H7 (cell line): ENCODE data around the gene LAIR2. TPM values are rescaled to one million over a fixed set of nuclear protein-coding genes. Genes with fewer than 3 reads are reported as not detected.
A peak's percentile ranks its signal among the peaks of the same experiment; 100 is the strongest.
"Not testable (repeated sequence)": the region's sequence is repeated elsewhere in the genome, so short reads cannot be mapped to it uniquely, and the experiment has no call there.

Experiments
- DNase-seq: peaks from one replicate; pipeline ENCODE4 v3.0.0; 2012
- H3K27me3 ChIP-seq: 2 replicates; pipeline ENCODE4 v1.6.0; 2011; ENCODE audit warnings: mild to moderate bottlenecking, low read length; ENCODE audit not compliant: control insufficient read depth, insufficient read depth
- H3K36me3 ChIP-seq: replicated peaks from 2 replicates; pipeline ENCODE4 v1.5.1; 2011; ENCODE audit warnings: low read length; ENCODE audit not compliant: control insufficient read depth, insufficient read depth
- H3K4me3 ChIP-seq: 2 replicates; pipeline ENCODE4 v1.5.1; 2011; ENCODE audit warnings: low read depth, mild to moderate bottlenecking, control low read depth, low read length, moderate library complexity; ENCODE audit not compliant: insufficient read depth
- total RNA-seq: library from RNA; depleted of rRNA; stranded (reverse); fragments of >200 nt; shearing (Covaris generic); gene quantifications from 2 replicates; pipeline ENCODE4 v1.2.3, GENCODE V29; 2014

The LAIR2 gene
- total RNA-seq, 1 experiment from 2014 or later, result not detected

DNA sequence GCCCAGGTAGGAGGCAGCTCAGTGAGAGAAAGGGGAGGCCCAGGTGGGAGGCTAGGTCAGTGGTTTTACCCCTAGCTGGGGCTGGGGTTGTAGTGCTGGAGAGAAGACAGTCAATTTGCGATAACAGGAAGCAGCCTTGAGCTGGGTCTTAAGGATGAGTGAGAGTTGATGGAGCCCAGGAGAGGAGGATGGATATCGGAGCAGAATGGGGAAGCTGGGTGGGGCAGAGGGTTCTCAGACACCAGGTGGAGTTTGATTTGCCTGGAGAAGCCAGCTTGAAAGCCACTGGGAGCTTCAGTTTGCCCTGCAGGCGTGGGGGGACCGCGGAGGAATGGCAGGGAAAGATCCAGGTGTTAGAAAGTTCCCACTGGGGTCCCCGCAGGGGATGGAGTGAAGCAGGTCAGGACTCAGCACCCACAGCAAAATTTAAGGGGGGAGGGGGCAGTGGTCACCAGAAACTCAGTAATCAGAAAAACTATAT, 28.7 kb upstream of the LAIR2 start:
- peak; percentile 43 for DNase-seq
- peaks cover 28% of the 10 kb centered on the region for H3K27me3 ChIP-seq
- H3K36me3 ChIP-seq, result no peaks in the 10 kb centered on the region
- H3K4me3 ChIP-seq, result no peak overlapping the region

GRCh38 chr19:54475706-54476105, 26.9 kb upstream of the LAIR2 start:
- Histone ChIP-seq H3K4me3 (no peak overlapping the region), H3K36me3 (no peaks in the 10 kb centered on the region), H3K27me3 (peaks cover 13% of the 10 kb centered on the region)
- peak; percentile 52 for DNase-seq

- Histone ChIP-seq H3K4me3 (no peak overlapping the region), H3K27me3 (peaks cover 4% of the 10 kb centered on the region; the same call in 1 of the 2 replicates), H3K36me3 (no peaks in the 10 kb centered on the region)
- DNase-seq, result peak; percentile 18
Measured at GRCh38 chr19:54477650-54478049, 25.0 kb upstream of the LAIR2 start.

GRCh38 chr19:54478677-54479266, 23.9 kb upstream of the LAIR2 start:
- H3K4me3 ChIP-seq, result no peak overlapping the region
- peak; percentile 81 for DNase-seq
- H3K27me3 ChIP-seq, result no peaks in the 10 kb centered on the region; the same call in 1 of the 2 replicates
- no peaks in the 10 kb centered on the region for H3K36me3 ChIP-seq

- Histone ChIP-seq H3K27me3 (no peaks in the 10 kb centered on the region), H3K36me3 (no peaks in the 10 kb centered on the region), H3K4me3 (no peak overlapping the region)
- DNase-seq, result no peak
Measured at GRCh38 chr19:54480051-54480450, 22.6 kb upstream of the LAIR2 start.

GRCh38 chr19:54481326-54481930, 21.2 kb upstream of the LAIR2 start:
- H3K4me3 ChIP-seq, result no peak overlapping the region
- DNase-seq, result peak; percentile 88
- no peaks in the 10 kb centered on the region for H3K27me3 ChIP-seq
- H3K36me3 ChIP-seq, result no peaks in the 10 kb centered on the region

GRCh38 chr19:54482889-54483288, 19.7 kb upstream of the LAIR2 start:
- Histone ChIP-seq H3K36me3 (no peaks in the 10 kb centered on the region), H3K4me3 (no peak overlapping the region), H3K27me3 (no peaks in the 10 kb centered on the region)
- no peak for DNase-seq

GRCh38 chr19:54484451-54484850, 18.2 kb upstream of the LAIR2 start:
- H3K27me3 ChIP-seq, result no peaks in the 10 kb centered on the region
- no peak for DNase-seq
- H3K36me3 ChIP-seq, result no peaks in the 10 kb centered on the region
- H3K4me3 ChIP-seq, result no peak overlapping the region

DNA sequence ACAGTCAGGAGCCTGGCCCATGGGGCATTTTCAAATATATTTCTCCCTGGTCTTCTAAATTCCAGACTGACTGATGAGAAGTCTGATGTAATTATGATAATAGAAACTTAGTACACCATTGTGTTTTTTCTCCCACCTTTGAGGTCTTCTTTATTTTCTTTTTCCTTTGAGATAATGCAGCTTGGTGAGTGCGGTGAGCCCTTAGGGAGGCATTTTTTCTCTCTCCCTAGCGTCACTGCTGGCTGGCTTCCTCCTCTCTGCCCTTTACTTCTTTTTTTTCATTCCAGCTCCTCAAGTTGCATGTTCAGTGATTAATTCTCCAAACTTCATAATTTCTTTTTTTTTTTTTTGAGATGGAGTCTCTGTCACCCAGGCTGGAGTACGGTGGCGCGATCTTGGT, 16.8 kb upstream of the LAIR2 start:
- DNase-seq, result no peak
- H3K36me3 ChIP-seq, result no peaks in the 10 kb centered on the region
- H3K27me3 ChIP-seq, result no peaks in the 10 kb centered on the region
- no peak overlapping the region for H3K4me3 ChIP-seq

DNA sequence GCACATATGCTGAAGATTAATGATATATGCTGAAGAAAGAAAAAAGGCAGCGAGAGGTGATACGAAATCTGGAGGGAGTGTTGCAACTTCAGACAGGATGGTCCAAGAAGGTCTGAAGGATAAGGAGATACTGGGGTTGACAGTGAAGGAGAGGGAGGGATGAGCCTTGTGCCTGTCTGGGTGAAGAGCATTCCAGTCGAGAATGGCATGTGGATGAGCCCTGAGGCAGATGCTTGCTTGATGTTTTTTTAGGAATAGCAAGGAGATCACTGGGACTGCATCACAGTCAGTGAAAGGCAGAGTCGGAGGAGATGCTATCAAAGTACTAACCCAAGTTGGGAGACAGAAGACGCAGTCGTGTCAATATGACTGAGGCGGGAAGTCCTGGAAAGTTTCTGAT, 13.3 kb upstream of the LAIR2 start:
- DNase-seq, result no peak
- Histone ChIP-seq H3K36me3 (no peaks in the 10 kb centered on the region), H3K4me3 (no peak overlapping the region), H3K27me3 (no peaks in the 10 kb centered on the region)

DNA sequence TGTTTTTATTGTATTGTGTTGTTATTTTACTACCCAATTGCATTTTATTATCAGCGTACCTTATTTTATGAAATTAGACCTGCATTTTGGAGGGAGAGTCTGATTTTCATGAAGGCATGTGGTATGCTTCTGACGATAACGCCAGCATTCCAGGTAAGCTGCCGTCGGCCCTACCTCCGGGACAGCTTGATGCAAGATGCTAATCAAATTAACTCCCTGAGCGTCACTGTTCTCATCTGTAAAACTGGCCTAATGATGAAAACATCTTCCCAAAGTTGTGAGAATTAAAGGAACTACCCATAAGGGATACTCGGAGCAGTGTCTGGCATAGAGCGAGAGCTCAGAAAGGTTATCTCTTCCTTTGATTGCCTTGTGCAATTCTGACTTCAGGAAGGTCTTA, 12.9 kb upstream of the LAIR2 start:
- no peak overlapping the region for H3K4me3 ChIP-seq
- no peaks in the 10 kb centered on the region for H3K27me3 ChIP-seq
- no peaks in the 10 kb centered on the region for H3K36me3 ChIP-seq
- no peak for DNase-seq

DNA sequence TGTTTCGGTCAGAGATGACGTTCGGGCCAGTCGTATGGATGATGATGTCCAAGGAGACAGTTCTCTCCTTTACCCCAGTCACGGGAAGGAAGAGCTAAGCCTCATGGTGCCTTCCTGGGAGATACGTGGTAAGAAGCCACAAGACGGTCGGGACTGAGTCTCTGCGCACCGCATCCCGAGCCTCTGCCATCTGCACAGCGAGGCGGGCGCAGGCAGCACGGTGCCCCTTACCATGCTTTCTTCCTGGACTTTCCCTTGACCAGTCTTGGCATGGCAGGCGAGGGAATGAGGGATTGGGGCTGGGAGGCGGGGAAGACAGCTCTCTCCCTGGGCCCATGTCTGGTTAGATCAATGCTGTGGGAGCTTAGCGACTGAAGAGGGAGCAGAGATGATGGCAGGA, 10.1 kb upstream of the LAIR2 start:
- Histone ChIP-seq H3K36me3 (no peaks in the 10 kb centered on the region), H3K4me3 (no peak overlapping the region), H3K27me3 (no peaks in the 10 kb centered on the region)
- no peak for DNase-seq

DNA sequence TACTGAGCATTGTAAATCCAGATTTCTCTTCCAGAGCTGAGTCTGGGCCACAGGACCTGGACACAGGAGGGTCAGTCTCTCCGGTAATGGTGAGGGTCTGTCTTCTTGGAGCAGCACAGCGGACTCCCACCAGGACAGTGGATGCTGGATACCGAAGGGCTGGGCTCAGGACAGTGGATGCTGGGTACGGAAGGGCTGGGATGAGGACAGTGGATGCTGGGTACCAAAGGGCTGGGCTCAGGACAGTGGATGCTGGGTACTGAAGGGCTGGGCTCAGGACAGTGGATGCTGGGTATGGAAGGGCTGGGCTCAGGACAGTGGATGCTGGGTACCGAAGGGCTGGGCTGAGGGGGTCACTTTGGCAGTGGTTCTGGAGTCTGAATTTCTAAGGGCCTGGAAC, 9.6 kb upstream of the LAIR2 start:
- not testable (repeated sequence) for H3K27me3 ChIP-seq, DNase-seq, H3K4me3 ChIP-seq, H3K36me3 ChIP-seq

DNA sequence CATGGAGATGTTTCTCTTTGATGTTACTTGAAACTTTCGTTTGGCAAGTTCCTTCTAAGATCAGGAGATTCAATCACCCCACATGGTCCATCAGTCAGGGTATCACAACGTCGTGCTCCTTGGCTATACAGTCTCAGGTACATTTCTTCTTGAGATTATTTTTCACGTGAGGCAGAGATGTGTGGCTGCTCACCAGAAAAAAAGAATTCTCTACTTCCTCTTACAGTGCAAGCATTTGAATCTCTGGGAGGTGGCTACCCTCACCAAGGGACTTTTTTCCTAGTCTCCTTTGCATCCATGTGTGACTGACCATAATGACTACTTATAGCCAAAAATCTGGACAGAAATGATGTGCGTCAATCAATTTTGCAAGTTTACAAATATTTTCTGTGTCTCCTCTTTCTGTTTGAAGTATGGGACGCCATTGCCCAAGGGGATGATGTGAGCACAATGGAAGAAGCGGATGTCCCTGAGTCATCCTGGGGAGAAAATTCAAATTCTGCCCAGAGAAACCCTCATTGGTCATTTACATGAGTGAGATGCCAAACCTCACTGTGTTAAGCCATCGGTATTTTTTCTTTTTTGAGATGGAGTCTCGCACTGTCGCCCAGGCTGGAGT, 8.6 kb upstream of the LAIR2 start:
- DNase-seq, result no peak
- H3K27me3 ChIP-seq, result no peaks in the 10 kb centered on the region
- H3K36me3 ChIP-seq, result no peaks in the 10 kb centered on the region
- H3K4me3 ChIP-seq, result no peak overlapping the region

DNA sequence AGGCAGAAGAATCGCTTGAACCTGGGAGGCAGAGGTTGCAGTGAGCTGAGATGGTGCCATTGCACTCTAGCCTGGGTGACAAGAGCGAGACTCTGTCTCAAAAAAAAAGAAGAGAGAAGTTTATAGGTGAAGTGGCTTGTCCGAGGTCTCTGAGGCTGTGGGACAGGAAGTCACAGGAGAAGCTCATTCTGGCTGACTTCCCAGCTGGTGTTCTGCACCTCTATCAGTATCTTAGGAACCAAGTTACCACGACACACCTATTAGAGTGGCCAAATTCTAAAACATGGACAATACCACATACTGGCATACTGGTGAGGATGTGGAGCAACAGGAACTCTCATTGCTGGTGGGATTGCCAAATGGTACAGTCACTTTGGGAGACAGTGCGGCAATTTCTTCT, 7.3 kb upstream of the LAIR2 start:
- not testable (repeated sequence) for H3K4me3 ChIP-seq, H3K36me3 ChIP-seq, DNase-seq, H3K27me3 ChIP-seq
